SKM-1 (cell line): Measurements from ENCODE around the gene ASIC1.
"Not testable (repeated sequence)": the region's sequence is repeated elsewhere in the genome, so short reads cannot be mapped to it uniquely, and the experiment has no call there.

Experiments used
- DNase-seq: peaks from one replicate; lab custom pipeline; 2025; ENCODE audit not compliant: unreplicated experiment; lab: John Stamatoyannopoulos, UW

Gene ASIC1

GRCh38 chr12:50083301-50083700, 25.9 kb downstream of the ASIC1 start:
- no peak for DNase-seq

GRCh38 chr12:50084409-50084774, 27.0 kb downstream of the ASIC1 start:
- DNase-seq = not testable (repeated sequence)

DNA sequence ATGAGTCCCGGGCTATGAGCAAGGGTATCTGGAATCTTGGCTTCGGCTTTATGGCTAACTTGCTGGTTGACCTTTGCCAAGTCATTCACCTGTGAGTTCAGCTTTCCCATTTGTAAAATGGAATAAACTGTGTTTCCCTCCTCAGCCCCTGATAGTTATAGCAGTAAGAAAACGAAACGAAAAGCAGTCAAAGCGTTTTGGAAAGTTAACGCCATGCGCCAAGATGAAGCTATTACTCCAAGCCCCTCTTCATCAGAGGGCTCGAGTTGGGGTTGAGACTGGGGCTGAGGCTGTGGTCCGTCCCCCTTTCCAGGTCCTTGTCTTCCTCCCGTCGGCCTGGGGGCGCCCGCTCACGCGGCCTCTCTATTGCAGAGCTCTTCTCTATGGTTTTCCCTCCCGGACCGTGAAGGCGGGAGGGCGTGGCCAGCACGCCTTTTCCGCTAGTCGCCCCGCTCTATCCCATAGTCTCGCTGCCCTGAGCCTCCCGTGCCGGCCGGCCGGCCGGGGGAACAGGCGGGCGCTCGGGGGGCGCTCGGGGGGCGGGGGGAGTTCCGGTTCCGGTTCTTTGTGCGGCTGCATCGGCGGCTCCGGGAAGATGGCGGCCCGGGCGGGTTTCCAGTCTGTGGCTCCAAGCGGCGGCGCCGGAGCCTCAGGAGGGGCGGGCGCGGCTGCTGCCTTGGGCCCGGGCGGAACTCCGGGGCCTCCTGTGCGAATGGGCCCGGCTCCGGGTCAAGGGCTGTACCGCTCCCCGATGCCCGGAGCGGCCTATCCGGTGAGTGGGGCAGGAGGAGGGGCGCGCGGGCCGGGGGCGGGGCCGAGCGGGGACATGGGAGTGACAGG, 27.6 kb downstream of the ASIC1 start, which contains the start of gene SMARCD1:
Gene SMARCD1, plus strand, starts transcription at position 568 of the 840 bp plus-strand sequence. Its CDS starts 28 bp downstream, at position 596.
- peak; percentile 44 for DNase-seq

DNA sequence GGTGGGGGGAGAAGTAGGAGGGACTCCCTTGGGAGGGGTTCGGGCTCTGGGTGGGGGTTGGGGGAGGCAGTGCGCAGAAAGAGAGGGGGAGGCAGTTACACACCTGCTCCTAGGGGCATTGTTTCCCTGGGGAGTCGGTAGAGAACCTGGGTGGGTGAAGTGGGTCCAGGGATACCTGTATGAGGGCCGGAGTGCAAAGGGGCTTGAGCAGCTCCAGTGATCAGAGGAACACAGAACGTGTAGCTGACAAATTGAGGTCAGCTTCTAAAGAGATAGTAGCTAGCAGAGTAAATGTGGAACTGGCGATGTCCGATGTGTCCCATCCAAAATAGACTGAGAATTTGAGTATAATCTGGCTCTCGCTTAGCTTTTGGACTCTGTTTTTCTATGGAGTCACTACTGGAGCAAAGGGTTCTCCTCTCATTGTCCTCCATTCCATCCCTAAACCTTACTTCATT, 28.2 kb downstream of the ASIC1 start:
- DNase-seq = no peak

- no peak for DNase-seq
These were observed 28.8 kb downstream of the ASIC1 start for GRCh38 chr12:50086148-50086547.

- DNase-seq = no peak
These were observed 29.8 kb downstream of the ASIC1 start for GRCh38 chr12:50087151-50087550.

DNA sequence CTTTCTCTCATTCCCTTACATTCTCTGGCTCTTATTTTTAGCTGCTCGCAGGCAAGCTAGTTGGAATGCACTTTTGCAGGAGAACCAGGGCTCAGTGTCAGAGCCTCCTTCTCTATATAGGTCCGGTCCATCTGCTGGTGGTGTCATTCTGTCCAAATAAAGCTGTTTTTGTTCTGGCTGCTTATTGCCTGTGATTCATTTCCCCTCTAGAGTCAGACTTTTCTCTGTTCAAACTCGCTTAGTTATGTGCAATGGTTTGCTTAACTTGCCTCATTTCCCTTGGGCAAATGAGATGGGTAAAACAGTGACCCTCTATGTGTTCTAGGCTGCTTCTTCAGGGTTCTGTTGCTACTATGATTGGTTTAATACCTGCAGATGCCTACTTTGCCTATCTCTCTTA, 30.6 kb downstream of the ASIC1 start:
- DNase-seq = no peak

- DNase-seq = no peak
These were observed 31.4 kb downstream of the ASIC1 start for GRCh38 chr12:50088577-50089335.

DNA sequence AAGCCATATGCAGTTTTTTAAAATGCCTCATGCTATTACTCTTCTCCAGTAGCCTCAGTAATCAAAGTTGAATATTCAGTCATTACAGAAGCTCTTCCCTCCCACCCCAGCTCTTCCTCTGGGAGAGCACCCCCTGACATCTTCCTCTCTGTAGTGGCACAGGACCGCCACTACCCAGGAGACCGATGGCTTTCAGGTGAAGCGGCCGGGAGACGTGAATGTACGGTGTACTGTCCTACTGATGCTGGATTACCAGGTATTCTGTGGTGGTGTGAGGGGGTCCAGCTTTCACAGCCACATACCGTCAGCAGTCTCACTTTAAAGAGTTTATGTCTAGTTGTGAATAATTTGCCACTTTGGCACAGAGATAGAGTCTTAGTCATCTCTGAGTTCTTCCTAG, 32.3 kb downstream of the ASIC1 start:
- no peak for DNase-seq

- DNase-seq = no peak
These were observed 33.0 kb downstream of the ASIC1 start for GRCh38 chr12:50090391-50090790.

DNA sequence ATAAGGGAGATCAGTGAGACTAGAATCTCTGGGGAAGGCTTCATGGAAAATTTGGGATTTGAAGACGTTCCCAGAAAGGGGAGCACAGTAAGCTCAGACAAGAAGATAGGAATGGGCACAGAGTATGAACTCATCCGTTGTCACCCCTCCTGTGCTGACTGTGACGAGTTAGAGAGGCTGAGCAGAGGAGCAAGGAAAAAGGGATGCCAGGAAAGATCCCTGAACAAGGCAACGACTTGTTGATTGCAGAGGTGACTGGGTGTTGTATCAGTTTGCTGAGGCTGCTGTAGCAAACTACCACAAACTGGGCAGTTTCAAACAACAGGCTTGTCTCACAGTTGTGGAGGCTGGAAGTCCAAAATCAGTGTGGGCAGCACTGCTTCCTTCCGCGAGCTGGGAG, 40.6 kb downstream of the ASIC1 start:
- no peak for DNase-seq

DNA sequence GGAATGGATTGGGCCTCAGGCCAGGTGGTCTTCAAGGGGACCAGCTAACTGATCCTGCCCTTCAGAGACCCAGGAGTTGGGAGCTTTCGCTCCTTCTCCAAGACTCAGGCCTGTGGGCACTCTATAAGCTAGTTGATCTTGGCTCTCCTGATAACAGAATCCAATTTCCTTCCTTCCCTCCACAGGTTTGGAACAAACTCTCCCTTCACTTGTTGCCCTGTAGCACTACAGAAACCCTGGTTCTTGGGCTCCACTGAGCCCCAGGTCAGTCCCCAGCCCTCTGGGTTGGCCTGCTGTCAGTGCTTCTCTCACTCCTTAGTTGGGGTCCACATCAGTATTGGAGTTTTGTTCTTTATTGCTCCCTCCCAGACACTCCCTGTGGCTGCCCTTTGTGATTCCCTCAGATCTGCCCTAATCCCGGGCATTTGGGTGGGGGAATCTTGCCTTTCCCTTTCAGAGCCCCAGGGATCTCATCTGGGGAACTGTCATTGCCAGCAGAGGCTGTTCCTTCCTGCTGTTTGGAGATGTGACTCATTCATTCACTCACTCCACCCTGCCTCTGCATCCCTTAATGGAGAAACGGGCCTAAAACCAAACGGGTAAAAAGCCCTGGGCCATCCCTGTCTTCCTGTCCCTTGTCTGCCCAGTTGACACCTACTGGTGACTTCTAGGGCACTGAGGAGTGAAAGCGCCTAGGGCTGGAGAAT, 42.1 kb downstream of the ASIC1 start:
- no peak for DNase-seq

DNA sequence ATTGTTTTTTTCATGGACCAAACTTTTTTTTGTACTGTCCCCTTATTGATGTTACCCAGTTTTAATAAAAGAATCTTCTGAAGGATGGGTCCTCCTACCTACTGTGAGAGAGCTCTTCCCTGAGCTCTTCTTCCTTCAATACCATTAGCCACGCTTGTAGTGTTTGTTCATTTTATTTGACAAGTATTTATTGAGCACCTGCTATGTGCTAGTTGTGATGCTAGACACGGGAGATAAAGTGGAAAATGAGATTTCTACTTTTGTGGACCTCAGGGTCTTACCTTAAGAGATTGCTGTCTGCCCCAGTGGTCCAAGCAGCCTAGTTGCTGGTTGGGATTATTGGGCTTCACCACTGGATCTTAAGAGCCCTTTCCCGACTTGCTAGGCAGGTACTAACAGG, 43.2 kb downstream of the ASIC1 start:
- DNase-seq = no peak

GRCh38 chr12:50101663-50102062, 44.3 kb downstream of the ASIC1 start:
- no peak for DNase-seq

DNA sequence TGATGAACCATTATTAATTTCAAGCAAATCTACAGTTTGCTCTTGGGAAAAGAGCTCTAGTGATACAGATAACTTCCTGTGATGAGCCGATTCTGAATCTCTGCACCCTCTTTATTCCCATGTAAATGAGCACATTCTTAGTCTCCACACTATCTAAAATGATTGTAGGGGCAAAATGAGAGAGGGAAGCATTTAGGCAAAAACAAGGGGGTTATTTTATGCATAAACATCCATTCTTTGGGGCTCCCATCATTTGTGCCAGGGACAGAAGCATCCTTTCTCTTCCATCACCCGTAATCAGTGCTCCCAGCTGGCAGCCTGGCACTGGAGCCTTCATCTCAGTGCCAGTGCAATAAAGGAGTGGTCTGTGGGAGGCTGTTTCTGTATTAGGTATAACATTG, 44.7 kb downstream of the ASIC1 start:
- DNase-seq = no peak

DNA sequence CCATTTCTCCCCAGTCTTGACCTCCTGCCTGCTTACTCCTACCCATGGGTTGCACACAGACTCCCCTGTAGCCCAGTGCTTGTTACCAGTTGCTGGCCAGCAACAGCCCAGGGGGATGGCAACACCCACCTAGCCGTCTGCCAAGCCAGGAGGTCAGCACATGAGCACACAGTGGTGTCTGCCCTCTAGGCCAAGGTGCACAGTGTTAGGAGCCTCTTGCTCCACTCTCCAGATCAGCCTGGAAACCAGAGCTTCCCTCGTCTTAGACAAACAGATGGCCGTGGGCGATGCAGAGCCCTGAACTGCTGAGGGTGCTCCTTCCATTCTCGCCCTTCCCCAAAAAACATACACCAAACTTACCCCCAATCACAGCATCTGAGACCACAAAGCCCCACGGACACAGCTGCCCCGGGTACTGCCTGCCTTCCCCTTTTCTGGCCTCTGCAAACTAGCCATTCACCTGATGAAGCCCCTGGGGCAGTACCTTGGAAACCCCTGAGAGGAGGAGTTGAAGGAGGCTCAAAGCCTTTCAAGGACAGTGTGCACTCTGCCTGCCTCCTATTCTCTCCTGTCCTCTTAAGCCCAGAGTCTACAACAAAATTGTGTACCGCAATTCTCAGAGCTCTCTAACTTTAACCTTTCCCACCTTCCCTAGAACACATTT, 45.4 kb downstream of the ASIC1 start:
- DNase-seq = no peak

- no peak for DNase-seq
These were observed 46.0 kb downstream of the ASIC1 start for GRCh38 chr12:50103351-50103750.

- no peak for DNase-seq
These were observed 46.4 kb downstream of the ASIC1 start, which contains the start of gene GPD1 for GRCh38 chr12:50103767-50104321. Gene GPD1, plus strand, starts transcription at chr12:50104008. Its CDS starts 43 bp downstream, at chr12:50104051.

DNA sequence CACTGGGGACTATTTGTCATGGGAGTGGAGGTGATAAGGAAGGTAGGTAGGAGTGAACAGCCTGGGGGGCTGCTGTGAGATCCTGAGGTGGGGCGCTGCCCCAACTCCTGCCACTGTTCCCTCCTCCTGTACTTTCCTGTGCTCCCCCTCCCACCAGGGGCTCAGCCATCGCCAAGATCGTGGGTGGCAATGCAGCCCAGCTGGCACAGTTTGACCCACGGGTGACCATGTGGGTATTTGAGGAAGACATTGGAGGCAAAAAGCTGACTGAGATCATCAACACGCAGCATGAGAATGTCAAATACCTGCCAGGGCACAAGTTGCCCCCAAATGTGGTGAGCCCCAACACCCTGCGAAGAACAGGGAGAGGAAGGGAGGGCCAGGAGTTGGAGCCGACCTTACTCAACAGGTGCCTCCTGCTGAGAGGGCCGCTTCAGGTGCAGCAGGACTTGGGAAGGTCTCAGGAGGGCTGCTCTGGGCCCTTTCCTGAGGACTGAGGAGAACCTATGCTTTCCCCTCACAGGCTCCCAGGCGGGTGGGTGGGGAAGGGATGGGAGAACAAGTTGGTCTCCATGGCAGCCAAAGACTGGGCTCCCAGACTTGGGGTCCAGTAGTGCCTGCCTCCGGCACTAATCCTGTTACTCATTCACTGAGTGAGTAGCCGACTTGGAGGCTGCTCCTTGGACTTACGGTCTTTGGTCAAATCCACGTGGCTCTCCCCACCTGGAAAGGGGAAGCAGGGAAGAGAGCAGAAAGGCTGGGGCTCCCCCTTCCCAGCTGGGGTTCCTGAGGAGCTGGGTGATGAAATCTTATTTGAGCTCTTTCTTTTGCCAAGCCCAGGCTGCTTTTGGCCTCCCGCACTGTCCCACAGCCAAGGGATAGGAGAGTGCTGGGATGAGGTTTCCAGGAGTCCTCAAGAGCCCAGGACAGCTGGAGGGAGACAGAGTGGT, 47.3 kb downstream of the ASIC1 start:
- no peak for DNase-seq
